AG09319 (cell line): ENCODE data around the gene FATE1.

Source experiments
- DNase-seq: peaks from one replicate; pipeline ENCODE4 v3.0.0-alpha.2; 2010; ENCODE audit warnings: low read depth; ENCODE audit errors: extremely low read depth
- CTCF ChIP-seq: IDR thresholded peaks from 2 replicates; pipeline ENCODE4 v1.5.1; 2011; ENCODE audit warnings: low read depth, mild to moderate bottlenecking, inconsistent platforms, low read length, moderate library complexity

FATE1 gene

GRCh38 chrX:151742311-151742710, 26.5 kb downstream of the FATE1 start:
- no peak for DNase-seq
- TF ChIP-seq CTCF: no peak

- no peak for TF ChIP-seq CTCF
- DNase-seq: no peak
Observed at GRCh38 chrX:151743651-151744470, 28.0 kb downstream of the FATE1 start.

- no peak for TF ChIP-seq CTCF
- DNase-seq: no peak
Observed at GRCh38 chrX:151745651-151746050, 29.8 kb downstream of the FATE1 start.

GRCh38 chrX:151746502-151746901, 30.7 kb downstream of the FATE1 start:
- no peak for TF ChIP-seq CTCF
- DNase-seq: no peak

- no peak for TF ChIP-seq CTCF
- no peak for DNase-seq
Observed at GRCh38 chrX:151750511-151750910, 34.7 kb downstream of the FATE1 start.

GRCh38 chrX:151752847-151753246, 37.0 kb downstream of the FATE1 start:
- TF ChIP-seq CTCF: no peak
- no peak for DNase-seq

GRCh38 chrX:151753313-151754046, 37.6 kb downstream of the FATE1 start:
- DNase-seq: peak; percentile 19
- peak; percentile 78 for TF ChIP-seq CTCF
